HUES6 (cell line): ENCODE measurements around the gene KCNG4.

ENCODE experiments used
- H3K27ac ChIP-seq: 2 replicates; pipeline ENCODE4 v1.7.0; 2013; ENCODE audit warnings: low read depth, mild to moderate bottlenecking, low read length, inconsistent platforms
- H3K27me3 ChIP-seq: 2 replicates; pipeline ENCODE4 v1.6.1; 2013; ENCODE audit warnings: low read length; ENCODE audit not compliant: control insufficient read depth, insufficient read depth
- H3K36me3 ChIP-seq: 2 replicates; pipeline ENCODE4 v1.6.1; 2013; ENCODE audit warnings: low read length; ENCODE audit not compliant: control insufficient read depth, insufficient read depth
- H3K4me1 ChIP-seq: 2 replicates; pipeline ENCODE4 v1.6.1; 2013; ENCODE audit warnings: low read length; ENCODE audit not compliant: control insufficient read depth, insufficient read depth
- H3K4me3 ChIP-seq: 2 replicates; pipeline ENCODE4 v1.5.1; 2013; ENCODE audit warnings: low read depth, low read length
- H3K9ac ChIP-seq: one replicate; pipeline ENCODE4 v1.6.1; 2013; ENCODE audit warnings: mild to moderate bottlenecking, low read length
- H3K9me3 ChIP-seq: 2 replicates; pipeline ENCODE4 v1.6.1; 2013; ENCODE audit warnings: low read depth, low read length; ENCODE audit not compliant: control insufficient read depth, insufficient read depth

The KCNG4 gene

GRCh38 chr16:84245956-84246678 lies 6.3 kb upstream of the KCNG4 start:
- Histone ChIP-seq H3K4me1 (no peaks in the 10 kb centered on the region), H3K27me3 (no peaks in the 10 kb centered on the region), H3K36me3 (no peaks in the 10 kb centered on the region), H3K9me3 (no peaks in the 10 kb centered on the region; the same call in 1 of the 2 replicates), H3K27ac (no peak overlapping the region), H3K9ac (no peak overlapping the region), H3K4me3 (no peak overlapping the region)

- Histone ChIP-seq H3K4me3 (no peak overlapping the region), H3K27me3 (no peaks in the 10 kb centered on the region), H3K4me1 (no peaks in the 10 kb centered on the region), H3K9ac (no peak overlapping the region), H3K36me3 (no peaks in the 10 kb centered on the region), H3K27ac (no peak overlapping the region), H3K9me3 (no peaks in the 10 kb centered on the region; the same call in 1 of the 2 replicates)
Measured at GRCh38 chr16:84244728-84245127, 4.9 kb upstream of the KCNG4 start.

- H3K27me3 ChIP-seq, result no peaks in the 10 kb centered on the region
- no peaks in the 10 kb centered on the region for H3K36me3 ChIP-seq
- no peaks in the 10 kb centered on the region; the same call in 1 of the 2 replicates for H3K9me3 ChIP-seq
- no peak overlapping the region for H3K27ac ChIP-seq
- no peaks in the 10 kb centered on the region for H3K4me1 ChIP-seq
- no peak overlapping the region for H3K9ac ChIP-seq
- H3K4me3 ChIP-seq, result no peak overlapping the region
Measured at GRCh38 chr16:84243732-84244131, 3.9 kb upstream of the KCNG4 start.

GRCh38 chr16:84242839-84243238 lies 3.0 kb upstream of the KCNG4 start:
- H3K9ac ChIP-seq, result no peak overlapping the region
- H3K27ac ChIP-seq, result no peak overlapping the region
- no peak overlapping the region for H3K4me3 ChIP-seq
- no peaks in the 10 kb centered on the region; the same call in 1 of the 2 replicates for H3K9me3 ChIP-seq
- H3K4me1 ChIP-seq, result no peaks in the 10 kb centered on the region
- H3K27me3 ChIP-seq, result no peaks in the 10 kb centered on the region
- no peaks in the 10 kb centered on the region for H3K36me3 ChIP-seq

GRCh38 chr16:84241778-84242177 lies 2.0 kb upstream of the KCNG4 start:
- Histone ChIP-seq H3K36me3 (no peaks in the 10 kb centered on the region), H3K4me3 (no peak overlapping the region), H3K27ac (no peak overlapping the region), H3K4me1 (no peaks in the 10 kb centered on the region), H3K9me3 (no peaks in the 10 kb centered on the region; the same call in 1 of the 2 replicates), H3K27me3 (no peaks in the 10 kb centered on the region), H3K9ac (no peak overlapping the region)

GRCh38 chr16:84240455-84240854 lies 643 bp upstream of the KCNG4 start:
- no peaks in the 10 kb centered on the region; the same call in 1 of the 2 replicates for H3K9me3 ChIP-seq
- no peaks in the 10 kb centered on the region for H3K4me1 ChIP-seq
- H3K27me3 ChIP-seq, result no peaks in the 10 kb centered on the region
- H3K4me3 ChIP-seq, result no peak overlapping the region
- H3K27ac ChIP-seq, result no peak overlapping the region
- no peak overlapping the region for H3K9ac ChIP-seq
- no peaks in the 10 kb centered on the region for H3K36me3 ChIP-seq

- no peaks in the 10 kb centered on the region for H3K36me3 ChIP-seq
- H3K4me3 ChIP-seq, result no peak overlapping the region
- H3K9me3 ChIP-seq, result no peaks in the 10 kb centered on the region; the same call in 1 of the 2 replicates
- H3K4me1 ChIP-seq, result no peaks in the 10 kb centered on the region
- no peak overlapping the region for H3K27ac ChIP-seq
- no peaks in the 10 kb centered on the region for H3K27me3 ChIP-seq
- no peak overlapping the region for H3K9ac ChIP-seq
Measured at GRCh38 chr16:84239141-84239769, 557 bp downstream of the KCNG4 start.

GRCh38 chr16:84237994-84238750 lies 1.6 kb downstream of the KCNG4 start:
- no peak overlapping the region for H3K27ac ChIP-seq
- H3K27me3 ChIP-seq, result no peaks in the 10 kb centered on the region

GRCh38 chr16:84236671-84237070 lies 3.1 kb downstream of the KCNG4 start:
- Histone ChIP-seq H3K36me3 (no peaks in the 10 kb centered on the region), H3K27me3 (no peaks in the 10 kb centered on the region), H3K9ac (no peak overlapping the region), H3K27ac (no peak overlapping the region), H3K4me1 (no peaks in the 10 kb centered on the region), H3K9me3 (no peaks in the 10 kb centered on the region), H3K4me3 (no peak overlapping the region)

More at GRCh38 chr16:84237994-84238750, 1.6 kb downstream of the KCNG4 start:
- Histone ChIP-seq H3K4me3 (no peak overlapping the region), H3K9ac (no peak overlapping the region), H3K9me3 (no peaks in the 10 kb centered on the region), H3K4me1 (no peaks in the 10 kb centered on the region), H3K36me3 (no peaks in the 10 kb centered on the region)

- Histone ChIP-seq H3K9ac (no peak overlapping the region), H3K4me3 (no peak overlapping the region), H3K27me3 (no peaks in the 10 kb centered on the region), H3K4me1 (peaks cover under 1% of the 10 kb centered on the region; the same call in 1 of the 2 replicates), H3K27ac (no peak overlapping the region), H3K9me3 (no peaks in the 10 kb centered on the region), H3K36me3 (no peaks in the 10 kb centered on the region)
Measured at GRCh38 chr16:84234321-84235241, 5.2 kb downstream of the KCNG4 start.
